Keratinocyte (primary cell): ENCODE data around the gene EXOC4.

Experiments
- EZH2 ChIP-seq: IDR thresholded peaks from one replicate; pipeline ENCODE4 v1.6.1; 2012; ENCODE audit warnings: inconsistent platforms, mild to moderate bottlenecking, low read length, moderate library complexity
- TF ChIP-seq, protein P1 (sequence below), 3 experiments: IDR thresholded peaks in 1 of 3; conservative IDR thresholded peaks in 1 of 3; optimal IDR thresholded peaks in 1 of 3; 2 replicates in 2 of 3; 3 replicates in 1 of 3; pipeline versions ENCODE3 to v1.5.1; 2011; ENCODE audit warnings: low read length in 3 of 3, mild to moderate bottlenecking in 3 of 3, moderate library complexity in 2 of 3, control low read depth in 1 of 3, inconsistent platforms in 1 of 3; ENCODE audit not compliant: insufficient read depth in 2 of 3; ENCODE audit errors: extremely low read depth in 1 of 3

DNA sequence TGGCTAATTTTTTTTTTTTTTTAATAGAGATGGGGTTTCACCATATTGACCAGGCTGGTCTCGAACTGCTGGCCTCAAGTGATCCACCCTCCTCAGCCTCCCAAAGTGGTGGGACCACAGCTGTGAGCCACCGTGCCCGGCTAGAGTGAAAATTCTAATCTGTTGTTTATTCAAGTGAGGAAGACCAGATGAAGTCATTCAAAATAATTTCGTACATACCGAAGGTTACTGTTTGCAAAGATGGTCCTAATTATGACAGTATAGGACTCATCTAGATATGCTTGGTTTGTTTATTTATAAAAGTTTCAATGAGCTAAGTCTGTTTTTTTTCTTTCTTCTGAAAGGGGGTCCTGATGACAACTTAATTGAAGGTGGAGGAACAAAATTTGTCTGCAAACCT lies 376.8 kb downstream of the EXOC4 start:
- TF ChIP-seq, protein P1, sequence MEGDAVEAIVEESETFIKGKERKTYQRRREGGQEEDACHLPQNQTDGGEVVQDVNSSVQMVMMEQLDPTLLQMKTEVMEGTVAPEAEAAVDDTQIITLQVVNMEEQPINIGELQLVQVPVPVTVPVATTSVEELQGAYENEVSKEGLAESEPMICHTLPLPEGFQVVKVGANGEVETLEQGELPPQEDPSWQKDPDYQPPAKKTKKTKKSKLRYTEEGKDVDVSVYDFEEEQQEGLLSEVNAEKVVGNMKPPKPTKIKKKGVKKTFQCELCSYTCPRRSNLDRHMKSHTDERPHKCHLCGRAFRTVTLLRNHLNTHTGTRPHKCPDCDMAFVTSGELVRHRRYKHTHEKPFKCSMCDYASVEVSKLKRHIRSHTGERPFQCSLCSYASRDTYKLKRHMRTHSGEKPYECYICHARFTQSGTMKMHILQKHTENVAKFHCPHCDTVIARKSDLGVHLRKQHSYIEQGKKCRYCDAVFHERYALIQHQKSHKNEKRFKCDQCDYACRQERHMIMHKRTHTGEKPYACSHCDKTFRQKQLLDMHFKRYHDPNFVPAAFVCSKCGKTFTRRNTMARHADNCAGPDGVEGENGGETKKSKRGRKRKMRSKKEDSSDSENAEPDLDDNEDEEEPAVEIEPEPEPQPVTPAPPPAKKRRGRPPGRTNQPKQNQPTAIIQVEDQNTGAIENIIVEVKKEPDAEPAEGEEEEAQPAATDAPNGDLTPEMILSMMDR (optimal IDR thresholded peaks at IDR 0.05 in 1 of 3, IDR thresholded peaks at IDR 0.05 in 1 of 3, conservative IDR thresholded peaks at IDR 0.05 in 1 of 3; ENCODE audit: extremely low read depth in 1 of 3, insufficient read depth in 2 of 3, low read length in 3 of 3), result no peak
- no peak for TF ChIP-seq EZH2
